Measurements from ENCODE around the gene MCCC1. TPM values are rescaled to one million over a fixed set of nuclear protein-coding genes. Genes with fewer than 3 reads are reported as not detected.

The MCCC1 gene
- total RNA-seq (2012; rRNA removed): 17.9 and 18.3 TPM in 2 replicates
- polyA plus RNA-seq (2012; rRNA removed): 11.3 and 14.2 TPM in 2 replicates
- polyA plus RNA-seq (2012; cell fraction: cytosol; rRNA removed): 6.7 and 9.1 TPM in 2 replicates
- polyA plus RNA-seq (2012; cell fraction: nucleus; rRNA removed; ENCODE audit: low replicate concordance): 5.4 and 24.3 TPM in 2 replicates
- Bru-seq, nascent RNA: percentile 69 among the genes with signal in this experiment
- BruChase-seq, experiment 1, labeled RNA remaining after a 6-hour chase: percentile 68 among the genes with signal in this experiment
- percentile 56 among the genes with signal in this experiment for BruChase-seq, experiment 2, labeled RNA remaining after a 2-hour chase
- long read RNA-seq, transcript MCCC1-201 (19 exons, 2,545 nt): major isoform, 31 of 37 reads
- long read RNA-seq, partial matches to known transcripts: 2 of 37 reads
- long read RNA-seq, other reads (novel, unspliced or antisense): 4 of 37 reads

GRCh38 chr3:183099026-183099837 is at the start of gene MCCC1:
Gene MCCC1, minus strand, starts transcription at chr3:183099496. Its CDS starts 56 bp downstream, at chr3:183099440.
- no TSS peak for BruUV-seq (replicated peaks)
- POLR2A ChIA-PET (ENCODE audit: unreplicated experiment): no interaction called here
- no peak; the same call in 1 of the 2 replicates for TF ChIP-seq BHLHE40 (IDR thresholded peaks at IDR 0.05; ENCODE audit: low read depth, low read length)
- no peak for TF ChIP-seq CTCF (conservative IDR thresholded peaks at IDR 0.05; ENCODE audit: low read depth, low read length)
- no peak for TF ChIP-seq RFX5 (IDR thresholded peaks at IDR 0.05; ENCODE audit: low read depth, low read length)
- no peak for TF ChIP-seq CEBPB (IDR thresholded peaks at IDR 0.05; ENCODE audit: low read depth, low read length)
- TF ChIP-seq MAFK (IDR thresholded peaks at IDR 0.05; ENCODE audit: low read depth, low read length): no peak
- peak; percentile 66; the same call in 1 of the 2 replicates for TF ChIP-seq MAZ (IDR thresholded peaks at IDR 0.05; ENCODE audit: borderline replicate concordance, low read depth, low read length)
- peak; percentile 99 for TF ChIP-seq USF2 (IDR thresholded peaks at IDR 0.05; ENCODE audit: low read depth, low read length)
- TF ChIP-seq NFE2L2 (IDR thresholded peaks at IDR 0.05; ENCODE audit: low read depth, low read length): no peak
- TF ChIP-seq SMC3 (IDR thresholded peaks at IDR 0.05; ENCODE audit: low read depth, low read length): no peak
- TF ChIP-seq RCOR1 (IDR thresholded peaks at IDR 0.05; ENCODE audit: insufficient replicate concordance, low read length): no peak
- TF ChIP-seq RAD21 (IDR thresholded peaks at IDR 0.05; ENCODE audit: low read length): no peak
- TF ChIP-seq FOS (IDR thresholded peaks at IDR 0.05; ENCODE audit: low read depth, low read length): peak; percentile 52; the same call in 1 of the 2 replicates
- TF ChIP-seq POLR2A (IDR thresholded peaks at IDR 0.05; ENCODE audit: low read depth, low read length): peak; percentile 51; the same call in 1 of the 2 replicates

More at GRCh38 chr3:183099026-183099837, at the start of gene MCCC1:
- H3K4ac ChIP-seq (ENCODE audit: low read depth, low read length): peak within 1 kb of the TSS; percentile 63
- CTCF ChIA-PET: interaction anchor here (0.6 kb wide), 1 partner anchor 78 kb away, joined by 4 read pairs; no protein-coding TSS in a partner anchor
- H3K18ac ChIP-seq (ENCODE audit: low read depth, low read length): no peak within 1 kb of the TSS; the same call in 1 of the 2 replicates
- peak; percentile 99 for DNase-seq
- no peaks in the 10 kb centered on the region for H4K20me1 ChIP-seq (ENCODE audit: insufficient read depth, low read length)
- peak within 1 kb of the TSS; percentile 15 for H3K14ac ChIP-seq (replicated peaks; ENCODE audit: low read depth, low read length)
- H3K4me1 ChIP-seq (ENCODE audit: control insufficient read depth, insufficient read depth, low read length): no peaks in the 10 kb centered on the region
- dilution Hi-C loops (cut with HindIII; ENCODE audit: low sequenced_read_pairs, unreplicated experiment) (no loop called here), in situ Hi-C loops (cut with MboI; ENCODE audit: low sequenced_read_pairs) (no loop called here), intact Hi-C loops (cut with micrococcal nuclease) (loop anchor here (5.0 to 10.0 kb wide), 3 partner anchors 117 to 284 kb away; partner anchors contain the start of gene DCUN1D1)
- peak within 1 kb of the TSS; percentile 56 for H2BK5ac ChIP-seq (ENCODE audit: low read depth, low read length, poor library complexity, severe bottlenecking)
- peak within 1 kb of the TSS; percentile 65 for H3K4me3 ChIP-seq (ENCODE audit: insufficient read depth, low read depth, low read length)
- WGBS, 2 experiments (ENCODE audit: extremely low coverage in 2 of 2, insufficient read length in 1 of 2): 3% methylated on average over 20 of the region's 60 CpGs; no CpG with 5 or more reads in 1 of the 2 experiments
- H3K27me3 ChIP-seq (ENCODE audit: control insufficient read depth, insufficient read depth, low read length): no peaks in the 10 kb centered on the region
- no peaks in the 10 kb centered on the region for H3K9me3 ChIP-seq (ENCODE audit: control insufficient read depth, insufficient read depth, low read length)
- no peaks in the 10 kb centered on the region for H3K36me3 ChIP-seq (ENCODE audit: control insufficient read depth, insufficient read depth, low read length)
- peak within 1 kb of the TSS; percentile 59 for H3K4me2 ChIP-seq (ENCODE audit: low read depth, low read length)
- H2AK5ac ChIP-seq (ENCODE audit: low read depth, low read length): peak within 1 kb of the TSS; percentile 14; the same call in 1 of the 2 replicates
- peak within 1 kb of the TSS; percentile 95 for H2AFZ ChIP-seq (replicated peaks; ENCODE audit: low read length, poor library complexity)
- H3K27ac ChIP-seq (ENCODE audit: insufficient read depth, low read length): peak within 1 kb of the TSS; percentile 71
- H4K5ac ChIP-seq (ENCODE audit: low read depth, low read length): 0 out of 2 replicates have a peak within 1 kb of the TSS, but pooled peaks have one; percentile 1
- peak within 1 kb of the TSS; percentile 71 for H3K23ac ChIP-seq (ENCODE audit: low read depth, low read length)
- H4K91ac ChIP-seq (ENCODE audit: insufficient read depth, low read depth, low read length): peak within 1 kb of the TSS; percentile 49
- no peak within 1 kb of the TSS for H2BK20ac ChIP-seq (ENCODE audit: low read depth, low read length)
- peak within 1 kb of the TSS; percentile 78 for H3K9ac ChIP-seq (ENCODE audit: low read depth, low read length)
- H3K56ac ChIP-seq (ENCODE audit: extremely low read depth, insufficient read depth, low read length): peak within 1 kb of the TSS; percentile 35
- ATAC-seq (ENCODE audit: low read depth): peak; percentile 99
- peaks cover 12 to 18% of the 10 kb centered on the region in 2 experiments; a peak in 3 of 4 replicates for H3K79me1 ChIP-seq (ENCODE audit: low read depth in 1 of 2, low read length in 2 of 2)
- no peaks in the 10 kb centered on the region for H3K9me1 ChIP-seq (ENCODE audit: insufficient read depth, low read length)
- peak within 1 kb of the TSS; percentile 82 for H2AK9ac ChIP-seq (replicated peaks; ENCODE audit: low read depth, low read length, poor library complexity)
- peak within 1 kb of the TSS; percentile 69 to 76 for H4K8ac ChIP-seq (ENCODE audit: low read depth in 2 of 2, low read length in 2 of 2)
- H2BK15ac ChIP-seq (ENCODE audit: low read depth, low read length): no peak within 1 kb of the TSS
- peak within 1 kb of the TSS; percentile 47; the same call in 1 of the 2 replicates for H2BK120ac ChIP-seq (ENCODE audit: low read depth, low read length)
